HG02571 (cell line): Measurements from ENCODE around the gene AMN.
A peak's percentile ranks its signal among the peaks of the same experiment; 100 is the strongest.

Experiments used
- ATAC-seq: cut with Tn5 transposase; IDR thresholded peaks from one replicate; pipeline ENCODE4 v1.9.1; 2021; ENCODE audit warnings: mild to moderate bottlenecking, moderate library complexity; ENCODE audit not compliant: unreplicated experiment

Gene AMN

DNA sequence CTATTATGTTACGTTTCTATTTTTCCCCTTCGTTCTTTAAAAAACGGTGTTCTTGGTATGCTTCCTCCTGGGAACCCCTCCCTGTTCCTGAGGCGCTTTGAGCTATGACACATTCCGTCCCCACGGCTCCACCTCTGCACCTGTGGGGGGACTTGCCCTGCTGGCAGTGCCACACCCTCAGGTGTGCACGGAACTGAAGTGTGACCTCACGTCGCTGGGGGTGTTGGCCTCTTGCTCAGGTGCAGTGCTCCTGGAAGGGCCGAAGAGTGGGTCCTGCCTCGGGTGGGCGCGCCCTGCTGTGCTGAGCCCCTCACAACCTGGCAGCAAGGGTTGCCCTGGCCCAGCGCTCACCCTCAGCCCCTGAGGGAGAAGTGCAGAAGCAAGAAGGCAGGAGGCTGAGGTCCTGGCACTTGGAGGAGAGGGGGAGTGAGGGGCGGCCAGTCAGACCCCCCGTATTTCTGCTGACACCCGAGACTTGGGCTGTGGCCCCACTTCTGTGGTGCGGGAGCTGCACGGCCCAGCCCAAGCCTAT is 4.9 kb downstream of the AMN start:
- ATAC-seq: no peak

DNA sequence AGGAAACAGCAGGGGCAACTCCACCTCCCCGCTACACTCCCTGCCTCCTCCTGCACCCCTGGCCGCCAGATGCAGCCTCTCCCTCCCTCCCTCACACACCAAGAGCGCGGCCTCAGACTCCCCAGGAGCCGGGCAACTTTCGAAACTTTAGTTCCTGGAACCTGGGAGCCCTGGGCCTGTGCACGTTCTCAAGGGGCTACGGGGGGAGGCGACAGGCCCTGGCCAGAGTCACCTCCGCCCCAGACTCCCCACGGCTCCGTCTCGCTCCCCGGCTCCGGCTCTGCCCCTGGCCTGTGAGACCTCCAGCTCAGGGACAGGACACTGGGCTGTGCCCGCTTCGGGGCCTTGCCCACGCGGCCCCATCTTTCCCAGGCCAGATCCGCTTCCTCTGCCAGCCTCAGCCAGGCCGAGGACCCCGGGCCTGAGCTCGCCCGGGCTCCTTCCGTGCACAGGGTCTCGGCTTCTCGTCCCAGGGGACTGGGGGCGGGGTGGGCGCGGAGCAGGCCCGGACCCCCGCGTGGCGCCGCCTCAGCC is 5.5 kb downstream of the AMN start:
- no peak for ATAC-seq

DNA sequence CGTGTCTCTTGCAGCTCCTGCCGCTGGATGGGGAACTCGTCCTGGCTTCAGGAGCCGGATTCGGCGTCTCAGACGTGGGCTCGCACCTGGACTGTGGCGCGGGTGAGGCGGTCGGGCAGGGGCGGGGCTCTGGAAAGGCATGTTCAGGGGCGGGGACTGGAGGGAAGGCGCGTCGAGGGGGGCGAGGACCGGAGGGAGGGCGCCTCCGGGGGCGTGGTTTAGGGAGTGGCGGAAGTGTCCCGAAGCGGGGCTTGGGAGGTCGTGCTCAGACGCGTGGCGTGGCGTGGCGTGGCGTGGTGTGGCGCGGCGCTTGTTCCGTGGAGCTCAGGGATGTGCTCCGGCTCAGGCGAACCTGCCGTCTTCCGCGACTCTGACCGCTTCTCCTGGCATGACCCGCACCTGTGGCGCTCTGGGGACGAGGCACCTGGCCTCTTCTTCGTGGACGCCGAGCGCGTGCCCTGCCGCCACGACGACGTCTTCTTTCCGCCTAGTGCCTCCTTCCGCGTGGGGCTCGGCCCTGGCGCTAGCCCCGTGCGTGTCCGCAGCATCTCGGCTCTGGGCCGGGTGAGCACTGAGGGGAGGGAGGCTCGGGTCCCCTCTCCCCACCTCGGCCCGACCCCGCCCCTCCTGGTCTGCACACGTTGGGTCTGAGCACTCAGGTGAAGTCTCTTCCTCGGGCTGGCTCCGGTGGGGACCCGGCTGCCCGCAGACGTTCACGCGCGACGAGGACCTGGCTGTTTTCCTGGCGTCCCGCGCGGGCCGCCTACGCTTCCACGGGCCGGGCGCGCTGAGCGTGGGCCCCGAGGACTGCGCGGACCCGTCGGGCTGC is 6.2 kb downstream of the AMN start:
- ATAC-seq: peak; percentile 51

DNA sequence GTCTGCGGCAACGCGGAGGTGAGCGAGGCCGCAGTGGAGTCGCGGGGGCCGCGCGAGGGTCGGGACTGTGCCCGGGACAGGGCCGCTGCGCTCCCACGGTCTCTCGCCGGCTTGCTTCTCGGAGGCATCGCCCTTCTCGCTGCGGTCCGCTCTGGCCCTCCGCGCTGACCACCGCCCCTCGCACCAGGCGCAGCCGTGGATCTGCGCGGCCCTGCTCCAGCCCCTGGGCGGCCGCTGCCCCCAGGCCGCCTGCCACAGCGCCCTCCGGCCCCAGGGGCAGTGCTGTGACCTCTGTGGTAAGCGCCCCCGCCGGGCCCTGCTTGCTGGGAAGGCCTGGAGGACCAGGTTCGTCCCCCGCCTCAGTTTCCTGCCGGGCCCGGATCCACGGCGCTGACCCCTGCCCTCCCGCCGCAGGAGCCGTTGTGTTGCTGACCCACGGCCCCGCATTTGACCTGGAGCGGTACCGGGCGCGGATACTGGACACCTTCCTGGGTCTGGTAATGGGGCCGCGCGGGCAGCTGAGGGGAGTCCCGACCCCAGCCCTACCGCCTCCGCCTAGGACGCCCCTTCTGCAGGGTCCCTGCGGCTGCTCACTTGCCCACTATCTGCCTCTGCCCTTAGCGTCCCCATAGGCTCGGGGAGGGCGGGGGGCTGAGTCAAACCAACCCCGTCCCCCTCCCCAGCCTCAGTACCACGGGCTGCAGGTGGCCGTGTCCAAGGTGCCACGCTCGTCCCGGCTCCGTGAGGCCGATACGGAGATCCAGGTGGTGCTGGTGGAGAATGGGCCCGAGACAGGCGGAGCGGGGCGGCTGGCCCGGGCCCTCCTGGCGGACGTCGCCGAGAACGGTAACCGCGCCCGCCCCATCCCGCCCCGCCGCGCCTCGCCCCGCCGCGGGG is 7.0 kb downstream of the AMN start:
- no peak for ATAC-seq

DNA sequence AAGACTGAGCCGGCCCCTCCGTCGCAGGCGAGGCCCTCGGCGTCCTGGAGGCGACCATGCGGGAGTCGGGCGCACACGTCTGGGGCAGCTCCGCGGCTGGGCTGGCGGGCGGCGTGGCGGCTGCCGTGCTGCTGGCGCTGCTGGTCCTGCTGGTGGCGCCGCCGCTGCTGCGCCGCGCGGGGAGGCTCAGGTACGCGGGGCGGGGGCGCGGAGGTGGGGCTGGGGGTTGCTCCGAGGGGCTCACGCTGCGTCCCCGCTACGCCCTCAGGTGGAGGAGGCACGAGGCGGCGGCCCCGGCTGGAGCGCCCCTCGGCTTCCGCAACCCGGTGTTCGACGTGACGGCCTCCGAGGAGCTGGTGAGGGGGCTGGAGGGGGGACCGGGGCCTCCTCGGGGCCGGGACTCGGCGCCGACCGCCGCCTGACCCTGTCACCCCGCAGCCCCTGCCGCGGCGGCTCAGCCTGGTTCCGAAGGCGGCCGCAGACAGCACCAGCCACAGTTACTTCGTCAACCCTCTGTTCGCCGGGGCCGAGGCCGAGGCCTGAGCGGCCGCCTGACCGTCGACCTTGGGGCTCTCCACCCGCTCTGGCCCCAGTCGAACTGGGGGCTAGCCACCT is 7.8 kb downstream of the AMN start:
- no peak for ATAC-seq

DNA sequence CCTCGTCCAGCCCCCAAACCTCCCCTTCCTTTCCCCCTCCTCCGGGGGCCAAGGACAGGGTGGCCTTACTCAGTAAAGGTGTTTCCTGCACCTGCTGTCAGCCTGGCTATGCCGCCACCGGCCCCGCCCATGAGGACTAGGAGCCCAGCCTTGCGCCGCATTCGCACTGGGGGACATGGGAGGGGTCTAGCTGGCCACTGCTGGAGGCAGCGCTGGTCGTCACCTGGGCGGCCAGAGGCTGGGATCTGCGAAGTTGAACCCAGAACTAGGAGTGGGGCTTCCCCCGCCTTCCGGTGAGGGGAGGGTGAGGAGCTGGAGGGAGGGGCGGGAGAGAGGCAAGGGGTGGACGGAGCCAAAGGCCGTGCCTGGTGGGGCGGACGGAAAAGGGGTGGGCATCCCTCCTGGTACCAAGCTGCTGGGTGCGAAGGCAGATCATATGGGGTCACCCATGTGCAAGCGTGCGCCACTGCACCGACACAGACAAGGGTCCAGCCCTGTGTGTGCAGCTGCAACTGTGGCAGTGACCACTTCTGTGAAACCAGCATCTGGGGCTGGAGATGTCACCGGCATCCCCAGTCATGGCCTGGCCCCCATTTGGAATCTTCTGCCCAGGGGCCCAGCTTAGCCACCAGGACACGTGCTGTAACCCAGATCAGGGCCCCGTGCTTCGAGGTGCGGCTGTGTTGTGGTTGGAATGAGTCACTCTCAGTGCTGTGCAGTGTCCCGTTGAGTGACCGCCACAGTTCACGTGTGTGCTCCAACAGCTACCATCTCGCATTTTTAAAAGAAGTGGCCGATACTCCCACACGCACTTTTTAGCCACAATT is 8.5 kb downstream of the AMN start:
- no peak for ATAC-seq

DNA sequence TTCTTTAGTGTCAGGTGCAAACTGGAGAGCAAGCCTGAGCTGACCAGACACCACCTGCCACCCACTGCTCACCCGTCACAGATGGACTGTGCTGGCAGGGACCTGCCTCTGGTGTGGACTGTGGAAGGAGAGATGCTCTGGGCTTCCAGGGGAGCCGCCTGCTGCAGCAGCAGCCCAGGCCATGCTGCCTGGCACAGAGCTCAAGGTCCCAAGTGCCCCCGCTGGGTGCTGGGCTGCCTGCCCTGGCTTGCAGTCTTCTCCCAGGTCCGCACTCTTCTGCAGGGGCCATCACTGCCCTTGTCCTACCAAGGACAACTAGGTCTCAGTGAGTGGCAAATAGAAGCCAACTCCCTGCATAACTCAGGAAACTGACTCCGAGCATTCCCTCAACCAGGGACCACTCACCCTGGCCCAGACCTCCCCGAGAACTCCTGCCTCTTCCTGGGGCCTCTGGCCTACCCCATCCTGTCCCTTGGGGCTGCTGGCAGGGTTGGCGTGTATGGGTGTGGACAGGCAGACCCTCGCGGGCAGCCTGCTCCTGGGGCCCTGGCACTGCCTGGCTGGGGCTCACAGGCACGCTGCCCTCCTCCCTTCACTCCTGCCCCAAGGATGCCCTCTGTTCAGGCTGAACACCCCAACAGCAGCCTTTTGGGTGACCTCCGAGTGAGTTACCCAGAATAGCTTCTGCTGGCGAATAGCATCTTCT is 9.3 kb downstream of the AMN start:
- ATAC-seq: no peak

DNA sequence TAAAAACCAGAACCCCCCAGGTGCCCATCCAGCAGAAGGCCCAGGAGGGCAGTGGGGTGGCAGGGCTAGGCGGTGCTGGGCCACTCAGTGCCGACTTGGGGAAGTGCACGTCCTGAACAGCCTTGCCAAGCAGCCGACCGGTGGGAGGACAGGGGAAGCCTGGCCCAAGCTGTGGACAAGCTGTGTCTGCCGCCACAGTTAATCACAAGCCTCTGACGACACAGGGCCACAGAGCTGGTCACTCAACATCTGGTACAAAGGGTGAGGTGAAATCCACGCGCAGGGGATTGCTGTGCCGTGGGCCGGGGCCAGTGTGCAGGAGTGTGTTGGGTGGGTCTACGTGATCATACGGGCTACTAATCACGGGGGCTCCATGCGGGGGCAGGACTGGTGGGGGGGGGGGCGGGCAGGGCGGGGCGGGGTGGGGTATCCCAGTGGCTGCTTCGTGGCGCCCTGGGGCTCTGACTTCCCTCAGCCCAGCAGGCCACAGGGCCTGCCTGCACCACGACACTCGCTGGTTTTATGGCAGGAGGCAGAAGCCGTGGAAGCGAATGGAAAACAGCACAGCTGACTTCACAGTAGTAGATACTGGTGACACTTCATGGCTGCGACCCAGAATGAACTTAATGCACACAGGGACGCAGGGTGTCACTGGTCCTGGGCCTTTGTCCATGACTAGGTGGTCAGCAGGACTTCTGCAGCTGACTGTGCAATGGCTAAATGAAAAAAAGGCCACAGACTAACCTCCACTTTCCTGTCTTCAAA is 10.2 kb downstream of the AMN start:
- ATAC-seq: no peak

DNA sequence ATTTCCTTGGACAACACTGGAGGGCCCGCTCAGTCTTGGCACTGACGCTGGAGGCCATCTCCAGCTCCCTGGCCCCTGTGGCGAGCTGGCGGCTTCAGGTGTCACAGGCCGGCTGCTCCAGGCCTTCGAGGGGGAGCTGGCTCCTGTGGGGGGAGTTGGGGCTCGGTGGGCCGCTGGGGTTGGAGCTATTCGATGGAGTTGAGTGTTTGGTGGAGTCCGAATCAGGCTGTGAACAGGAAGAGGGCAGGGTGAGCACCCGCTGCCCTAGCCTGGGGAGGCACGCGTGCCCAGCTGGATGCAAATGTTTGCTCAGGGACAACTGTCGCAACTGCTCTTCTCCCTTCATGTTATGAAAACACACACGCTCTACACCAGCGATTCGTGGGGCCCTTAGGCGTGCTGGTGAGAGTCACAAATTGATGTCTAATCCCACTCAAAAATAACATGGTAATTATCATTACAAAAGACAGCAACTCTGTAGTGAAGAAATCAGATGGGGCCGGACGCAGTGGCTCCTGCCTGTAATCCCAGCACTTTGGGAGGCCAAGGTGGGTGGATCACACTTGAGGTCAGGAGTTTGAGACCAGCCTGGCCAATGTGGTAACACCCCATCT is 11.3 kb downstream of the AMN start:
- no peak for ATAC-seq

DNA sequence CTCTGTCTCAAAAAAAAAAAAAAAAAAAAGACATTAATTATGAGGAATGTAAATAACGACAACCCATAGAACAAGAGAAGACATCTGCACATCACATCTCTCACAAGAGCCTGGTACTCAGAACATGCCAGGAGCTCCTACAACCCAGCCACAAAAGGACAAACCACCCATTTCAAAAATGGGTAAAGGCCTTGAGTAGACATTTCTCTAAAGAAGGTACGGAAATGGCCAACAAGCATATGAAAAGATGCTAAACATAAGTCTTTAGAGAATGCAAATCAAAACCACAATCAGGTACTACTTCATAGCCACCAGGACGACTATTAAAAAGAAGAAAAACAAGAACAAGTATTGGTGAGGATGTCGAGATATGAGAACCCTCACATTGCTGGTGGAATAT is 13.3 kb downstream of the AMN start:
- no peak for ATAC-seq

DNA sequence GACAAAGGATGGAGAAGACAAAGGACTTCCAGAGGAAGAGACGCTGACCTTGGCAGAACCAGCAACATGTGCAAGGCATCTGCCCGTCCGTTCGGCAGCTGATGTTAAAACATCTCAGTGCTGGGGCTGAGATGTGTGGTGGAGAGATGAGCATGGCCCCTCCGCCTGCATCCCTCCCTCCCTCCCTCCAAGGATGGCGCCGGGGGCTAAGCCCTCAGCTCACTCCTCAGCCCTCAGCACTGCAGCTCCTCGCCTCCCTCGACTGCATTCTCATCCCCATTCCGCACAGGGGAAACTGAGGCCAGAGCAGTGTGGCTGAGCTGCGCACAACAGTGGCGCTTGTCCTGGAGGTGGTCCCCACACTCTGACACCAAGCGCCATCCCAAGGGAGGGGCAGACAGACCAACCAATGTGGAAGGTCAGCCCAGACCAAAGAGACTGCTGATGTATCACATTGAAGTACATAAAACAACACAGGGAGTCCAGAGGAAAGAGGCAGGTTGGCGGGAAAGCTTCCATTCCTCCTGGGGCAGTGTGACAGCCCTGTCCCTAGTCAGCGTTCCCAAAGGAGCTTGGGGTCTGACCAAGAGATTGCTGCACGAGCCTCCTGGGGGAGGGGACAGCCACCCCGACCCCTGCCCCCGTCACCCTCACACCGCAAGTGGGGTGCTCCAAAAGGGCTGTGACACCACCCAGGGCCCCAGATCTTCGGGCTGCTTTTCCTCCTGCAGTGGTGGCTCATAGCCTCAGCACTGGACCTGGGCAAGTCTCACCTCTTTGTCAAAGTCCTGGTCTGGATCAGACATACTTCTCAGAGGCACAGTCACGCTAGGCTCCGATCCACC is 15.1 kb downstream of the AMN start:
- ATAC-seq: no peak

DNA sequence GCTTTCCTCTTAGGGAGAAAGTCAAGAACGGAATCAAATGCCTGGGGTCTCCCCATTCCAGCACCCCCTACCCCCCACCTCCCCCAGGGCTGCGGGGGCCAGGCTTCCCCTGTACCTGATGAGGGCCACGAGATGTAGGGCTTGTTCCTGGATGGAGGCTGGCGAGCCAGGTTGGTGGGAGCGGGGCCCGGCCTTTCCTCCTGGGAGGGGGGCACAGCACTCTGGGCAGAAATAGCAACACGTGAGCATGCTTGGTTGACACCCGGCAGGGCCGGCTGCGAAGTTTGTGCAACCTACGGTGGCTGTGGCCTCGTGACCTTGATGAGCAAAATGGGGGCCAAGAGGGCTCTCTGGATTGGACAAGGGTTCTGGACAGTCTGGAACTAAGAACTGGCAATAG is 15.7 kb downstream of the AMN start:
- ATAC-seq: no peak

DNA sequence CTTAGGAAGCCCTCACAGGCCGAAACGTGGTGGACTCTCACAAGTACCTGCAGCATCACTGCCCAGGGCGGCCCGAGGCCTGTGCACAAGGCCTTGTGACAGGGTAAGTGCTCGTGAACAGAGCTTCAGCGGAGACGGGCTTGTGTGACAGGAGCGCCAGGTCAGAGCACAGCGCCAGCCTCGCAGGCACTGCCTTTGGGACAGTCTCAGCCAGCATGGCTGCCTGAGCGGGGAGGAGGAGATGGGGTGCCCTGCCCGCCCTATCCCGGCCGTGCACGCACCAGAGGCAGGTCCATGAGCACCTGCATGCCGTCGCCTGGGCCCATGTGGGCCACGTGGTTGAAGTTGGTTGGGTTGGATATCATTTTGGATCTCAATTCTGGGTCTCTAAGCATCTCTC is 16.9 kb downstream of the AMN start:
- no peak for ATAC-seq

DNA sequence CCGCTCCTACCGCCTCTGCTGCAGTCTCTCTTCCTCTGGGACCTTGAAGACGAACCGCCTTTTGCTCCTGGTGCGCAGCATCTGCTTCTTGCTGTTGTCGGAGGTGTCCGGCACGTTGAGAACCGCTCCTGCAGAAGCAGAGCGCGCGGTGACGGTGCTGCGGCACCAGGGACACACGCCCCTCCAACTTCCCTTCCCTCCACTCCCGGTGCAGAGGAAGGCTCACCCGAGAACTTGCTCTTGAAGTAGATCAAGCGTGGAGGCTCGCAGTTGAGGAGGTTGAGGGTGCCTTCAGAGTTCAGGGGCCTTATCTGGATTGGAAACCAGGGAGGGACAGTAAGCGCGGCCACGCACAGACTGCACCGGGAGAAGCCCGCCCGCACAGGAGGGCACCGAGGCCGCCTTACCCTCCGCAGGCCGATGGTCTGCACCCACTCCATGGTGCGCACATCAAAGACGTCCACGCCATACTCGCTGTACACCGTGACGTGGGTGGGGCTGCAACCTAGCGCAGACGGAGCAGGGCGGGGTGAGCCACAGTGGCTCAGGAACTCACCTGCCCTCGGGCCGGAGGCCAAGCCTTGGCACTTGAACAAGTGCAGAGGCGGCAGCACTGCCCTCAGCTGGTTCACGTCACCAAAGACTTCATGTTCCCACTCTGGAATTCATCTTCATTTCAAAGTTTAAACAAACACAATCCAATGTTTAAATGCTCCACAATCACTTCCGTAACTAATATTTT is 17.5 kb downstream of the AMN start:
- no peak for ATAC-seq

DNA sequence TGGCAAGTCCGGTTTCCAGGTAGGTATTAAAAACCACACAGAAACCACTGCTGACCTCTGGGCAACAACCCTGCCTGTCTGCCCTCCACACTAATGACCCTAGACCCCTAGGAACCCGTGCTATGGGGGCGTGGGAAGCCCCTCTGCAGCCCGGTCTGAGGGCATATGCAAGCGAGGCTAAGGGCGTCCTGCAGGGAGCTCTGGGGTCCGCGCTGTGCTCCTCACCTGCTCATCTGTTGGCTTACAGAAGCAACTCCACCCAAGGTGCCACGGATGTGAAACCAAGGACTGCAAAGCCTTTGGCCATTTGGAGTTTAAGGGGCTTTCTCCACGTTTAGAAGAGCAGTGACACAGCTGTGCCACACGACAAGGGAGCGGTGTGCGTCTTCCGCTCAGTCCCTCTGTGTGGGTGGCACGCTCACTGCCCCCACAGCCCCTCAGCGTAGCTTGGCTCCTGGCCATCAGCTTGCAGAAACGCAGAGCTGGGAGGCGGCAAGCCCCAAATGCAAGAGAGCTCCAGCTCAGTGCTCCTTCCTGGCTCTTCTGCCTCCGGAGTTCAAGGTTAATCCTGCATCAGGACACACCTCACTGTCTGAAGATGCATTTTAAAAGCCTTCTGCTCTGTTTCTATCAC is 18.4 kb downstream of the AMN start:
- ATAC-seq: no peak

DNA sequence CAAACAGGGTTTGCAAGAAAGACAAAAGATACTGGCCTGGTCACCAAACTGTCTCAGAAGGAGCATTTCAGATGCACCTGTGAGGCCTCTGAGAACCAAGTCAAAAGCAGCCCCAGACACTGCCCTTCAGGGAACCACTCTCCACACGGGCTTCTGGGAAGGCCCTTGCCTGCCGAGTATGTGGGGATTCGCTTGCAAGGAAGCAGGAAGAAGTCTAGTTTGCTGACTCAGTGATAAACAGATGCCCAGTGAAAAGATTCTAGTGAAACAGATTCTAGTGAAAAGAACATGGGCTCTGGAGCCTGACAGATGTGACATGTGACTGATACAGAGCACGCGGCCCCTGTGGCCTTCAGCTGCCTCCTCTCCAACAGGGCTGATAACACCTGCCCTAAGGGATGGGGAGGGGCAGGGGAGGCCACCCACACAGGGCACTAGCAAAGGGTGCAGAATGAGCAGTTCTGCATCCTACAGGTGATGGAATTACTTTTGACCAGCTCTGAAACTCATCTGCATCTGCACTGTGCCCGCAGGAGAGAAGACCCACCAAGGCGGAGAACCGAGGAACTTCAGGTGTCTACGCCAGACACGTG is 19.1 kb downstream of the AMN start:
- ATAC-seq: no peak
